Renal pelvis (tissue), 4 donors: ENCODE measurements around the gene SMCP. TPM values are rescaled to one million over a fixed set of nuclear protein-coding genes. Genes with fewer than 3 reads are reported as not detected.

ENCODE experiments used
- DNase-seq: peaks from one replicate; pipeline ENCODE4 v3.0.0-alpha.2; 2013
- polyA plus RNA-seq, 3 donors: library from polyadenylated mRNA; unstranded; fragments of 120-200 nt; gene quantifications; one replicate each; pipeline ENCODE4 v1.2.1, GENCODE V29; 2013; ENCODE audit not compliant: insufficient read length in 3 of 3

Gene SMCP
- polyA plus RNA-seq, 3 donors, result not detected

DNA sequence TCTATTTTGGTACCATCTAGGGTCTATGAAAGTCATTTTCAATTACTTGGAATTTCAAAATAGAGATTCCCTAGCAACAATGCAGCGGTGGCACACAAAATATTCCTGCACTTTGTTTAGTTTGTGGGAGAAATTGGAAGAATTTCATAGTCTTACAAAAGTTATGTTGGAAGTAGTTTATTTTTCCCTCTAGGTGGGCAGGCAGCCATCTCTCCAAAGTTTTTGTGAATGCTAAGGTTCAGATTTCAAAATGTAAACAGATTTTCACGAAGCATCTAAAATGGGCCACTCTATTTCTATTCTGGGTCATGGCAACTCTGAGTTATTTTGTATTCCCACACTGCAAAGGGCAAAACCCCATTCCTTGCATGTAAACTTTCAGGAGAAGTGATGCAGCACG is 8.0 kb downstream of the SMCP start:
- DNase-seq, result no peak

DNA sequence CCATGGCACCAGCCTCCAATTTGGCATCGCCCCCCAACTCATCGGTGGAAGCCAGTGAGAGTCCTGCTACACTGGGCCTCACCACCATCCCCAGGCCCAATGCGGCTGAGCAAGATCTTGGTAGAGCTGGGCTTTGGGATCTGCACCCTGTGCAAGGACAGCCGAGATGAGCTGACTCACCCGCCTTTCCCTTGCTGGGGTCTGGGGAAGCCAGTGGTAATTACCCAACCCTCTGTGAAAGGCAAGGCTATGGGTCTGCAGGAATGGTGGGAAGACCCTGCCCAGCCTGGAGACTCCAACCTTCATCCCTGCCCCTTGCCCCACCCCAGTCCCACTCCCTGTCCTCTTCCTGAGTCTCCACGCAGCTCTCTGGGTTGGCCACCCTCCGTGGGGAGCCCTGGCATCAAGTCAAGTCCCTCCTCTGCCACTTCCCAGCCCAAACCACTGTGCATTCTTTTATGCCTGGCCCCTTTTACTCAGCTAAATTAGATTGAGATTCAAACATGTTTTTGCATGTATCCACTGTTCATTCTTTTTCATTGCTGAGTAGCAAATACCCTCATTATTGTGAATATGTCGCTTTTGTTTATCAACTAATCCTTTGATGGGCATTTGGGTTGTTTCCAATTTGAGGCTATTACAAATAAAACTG is 8.8 kb downstream of the SMCP start:
- DNase-seq, result no peak

DNA sequence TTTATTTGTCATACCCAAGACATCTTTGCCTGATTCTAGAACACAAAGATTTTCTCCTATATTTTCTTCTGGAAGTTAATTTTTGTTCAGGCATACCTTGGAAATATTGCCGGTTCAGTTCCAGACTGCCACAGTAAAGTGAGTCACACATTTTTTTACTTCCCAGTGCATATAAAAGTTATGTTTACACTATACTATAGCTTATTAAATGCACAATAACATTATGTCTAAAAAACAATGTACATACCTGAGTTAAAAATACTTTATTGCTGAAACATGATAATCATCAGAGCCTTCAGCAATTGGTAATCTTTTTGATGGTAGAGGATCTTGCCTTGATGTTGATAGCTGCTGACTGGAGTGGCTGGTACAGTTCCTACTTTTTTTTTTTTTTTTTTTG is 10.0 kb downstream of the SMCP start:
- DNase-seq, result no peak

DNA sequence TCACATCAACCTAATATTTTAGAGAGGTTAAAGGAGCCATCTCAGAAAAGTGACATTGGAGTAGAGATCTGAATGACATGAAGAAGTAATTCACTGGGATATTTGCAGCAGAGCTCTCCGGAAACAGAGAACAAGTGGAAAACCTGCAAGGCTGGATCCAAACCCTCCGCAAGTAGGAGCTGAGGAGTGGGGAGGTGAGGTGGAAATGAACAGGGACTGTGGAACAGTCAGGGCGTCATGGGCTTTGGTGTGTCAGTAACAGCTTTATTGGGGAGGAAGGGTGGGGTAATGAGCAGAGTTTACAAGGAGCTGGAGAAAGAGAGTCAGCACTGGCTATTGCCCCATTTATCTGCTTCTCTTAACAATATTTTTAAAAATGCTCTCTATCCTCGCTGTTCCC is 20.9 kb downstream of the SMCP start:
- DNase-seq, result no peak

DNA sequence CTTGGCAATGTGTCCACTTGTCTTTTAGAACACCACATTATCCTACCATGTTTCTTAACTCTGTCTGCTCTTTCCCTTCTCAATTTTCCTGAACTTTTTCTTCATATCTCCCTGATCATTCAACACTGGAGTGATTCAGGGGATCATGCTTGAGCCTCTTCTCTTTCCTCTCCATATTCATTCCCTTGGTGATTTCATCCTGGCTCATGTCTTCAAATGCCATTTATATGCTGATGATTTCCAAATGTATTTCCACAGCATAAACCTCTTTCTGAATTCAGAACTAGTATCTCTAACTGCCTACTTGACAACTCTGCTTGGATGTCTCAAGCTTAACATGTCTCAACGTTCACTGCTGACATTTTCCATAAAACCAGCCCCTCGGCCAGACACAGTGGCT is 21.8 kb downstream of the SMCP start:
- no peak for DNase-seq

DNA sequence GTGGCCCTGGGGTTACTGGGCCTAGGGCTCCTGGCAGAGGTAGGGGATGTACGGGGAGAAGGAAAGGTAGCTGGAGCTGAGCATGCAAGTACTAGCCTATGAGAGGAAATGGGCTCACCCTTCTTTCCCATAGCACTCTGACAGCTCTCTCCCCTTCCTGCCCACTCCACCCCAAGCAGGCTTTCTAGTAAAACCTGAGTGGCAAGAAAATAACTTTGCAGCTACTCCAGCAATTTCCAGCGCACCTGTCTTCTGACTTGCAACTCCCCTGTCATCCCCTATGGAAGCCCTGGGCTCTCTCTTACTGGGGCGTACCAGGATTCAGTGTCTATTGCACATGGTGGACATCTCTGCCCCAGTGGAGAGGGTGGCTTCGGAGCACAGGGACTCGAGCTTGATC is 23.5 kb downstream of the SMCP start:
- no peak for DNase-seq

DNA sequence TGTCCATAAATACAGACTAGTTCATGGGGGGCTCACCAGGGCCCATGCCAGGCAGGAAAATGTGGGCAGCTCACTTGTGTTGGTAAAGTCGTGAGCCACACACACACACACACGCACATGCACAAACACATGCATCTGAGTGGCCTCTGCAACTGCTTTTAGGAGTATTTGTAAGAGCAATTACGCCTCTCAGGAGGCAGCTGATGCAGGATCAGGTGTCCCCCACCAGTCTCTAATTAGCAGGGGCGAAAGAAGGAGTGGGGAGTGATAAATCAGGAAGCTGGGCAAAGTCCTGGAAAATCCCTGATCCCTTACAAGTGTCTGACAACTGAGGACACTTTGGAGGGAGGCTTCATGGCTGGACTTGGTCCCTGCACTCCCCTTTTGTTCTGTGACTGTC is 24.5 kb downstream of the SMCP start:
- DNase-seq, result peak; percentile 43

DNA sequence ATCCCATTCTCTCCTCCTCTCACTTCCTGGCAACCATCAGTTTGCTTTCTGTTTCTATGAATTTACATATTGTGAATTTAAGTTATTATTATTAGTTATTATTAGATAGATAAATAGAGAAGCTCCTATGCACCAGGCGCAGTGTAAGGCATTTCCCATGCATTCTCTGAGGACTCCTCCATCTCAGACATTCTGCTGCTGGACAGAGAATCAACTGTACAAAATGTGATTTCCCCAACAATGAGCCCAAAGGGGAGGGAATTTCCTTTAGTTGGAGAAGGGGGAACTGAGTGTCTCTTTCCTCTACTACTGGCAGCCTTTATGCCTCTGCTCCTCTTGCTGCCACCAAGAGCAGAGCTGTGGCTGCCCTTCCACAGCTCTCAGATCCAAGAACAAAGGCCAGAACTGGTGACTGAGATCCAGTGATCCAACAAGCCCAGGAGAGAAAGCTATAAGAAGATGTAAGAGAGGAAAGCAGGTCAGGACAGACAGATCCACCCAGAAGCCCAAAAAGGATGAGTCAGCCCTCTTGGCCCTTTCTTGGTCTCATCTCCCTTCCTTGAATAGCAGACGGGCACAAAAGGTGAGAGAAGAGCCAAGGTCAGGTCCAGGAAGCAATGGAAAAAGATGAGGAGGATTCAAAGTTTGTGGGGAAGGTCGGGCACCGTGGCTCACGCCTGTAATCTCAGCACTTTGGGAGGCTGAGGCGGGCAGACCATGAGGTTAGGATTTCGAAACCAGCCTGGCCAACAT is 26.7 kb downstream of the SMCP start:
- DNase-seq, result no peak

DNA sequence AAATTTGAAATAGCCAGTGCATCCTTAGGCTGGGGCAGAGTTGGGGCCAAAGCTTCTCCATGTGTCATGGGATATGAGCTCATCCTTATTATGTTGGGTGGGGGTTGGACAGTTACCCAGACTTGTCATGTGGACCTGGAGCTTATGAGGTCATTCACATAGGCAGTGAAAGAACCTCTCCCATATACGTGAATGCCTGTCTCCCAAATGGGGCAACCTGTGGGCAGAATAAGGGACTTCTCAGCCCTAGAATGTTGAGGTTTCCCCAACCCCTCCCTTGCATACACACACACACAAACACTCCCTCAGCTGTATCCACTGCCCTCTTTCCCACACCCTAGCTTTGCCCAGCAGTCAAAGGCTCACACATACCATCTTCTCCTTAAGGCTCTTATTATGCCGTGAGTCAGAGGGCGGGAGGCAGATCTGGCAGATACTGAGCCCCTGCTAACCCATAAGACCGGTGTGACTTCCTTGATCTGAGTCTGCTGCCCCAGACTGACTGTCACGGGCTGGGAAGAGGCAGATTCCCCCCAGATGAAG is 28.0 kb downstream of the SMCP start:
- no peak for DNase-seq

DNA sequence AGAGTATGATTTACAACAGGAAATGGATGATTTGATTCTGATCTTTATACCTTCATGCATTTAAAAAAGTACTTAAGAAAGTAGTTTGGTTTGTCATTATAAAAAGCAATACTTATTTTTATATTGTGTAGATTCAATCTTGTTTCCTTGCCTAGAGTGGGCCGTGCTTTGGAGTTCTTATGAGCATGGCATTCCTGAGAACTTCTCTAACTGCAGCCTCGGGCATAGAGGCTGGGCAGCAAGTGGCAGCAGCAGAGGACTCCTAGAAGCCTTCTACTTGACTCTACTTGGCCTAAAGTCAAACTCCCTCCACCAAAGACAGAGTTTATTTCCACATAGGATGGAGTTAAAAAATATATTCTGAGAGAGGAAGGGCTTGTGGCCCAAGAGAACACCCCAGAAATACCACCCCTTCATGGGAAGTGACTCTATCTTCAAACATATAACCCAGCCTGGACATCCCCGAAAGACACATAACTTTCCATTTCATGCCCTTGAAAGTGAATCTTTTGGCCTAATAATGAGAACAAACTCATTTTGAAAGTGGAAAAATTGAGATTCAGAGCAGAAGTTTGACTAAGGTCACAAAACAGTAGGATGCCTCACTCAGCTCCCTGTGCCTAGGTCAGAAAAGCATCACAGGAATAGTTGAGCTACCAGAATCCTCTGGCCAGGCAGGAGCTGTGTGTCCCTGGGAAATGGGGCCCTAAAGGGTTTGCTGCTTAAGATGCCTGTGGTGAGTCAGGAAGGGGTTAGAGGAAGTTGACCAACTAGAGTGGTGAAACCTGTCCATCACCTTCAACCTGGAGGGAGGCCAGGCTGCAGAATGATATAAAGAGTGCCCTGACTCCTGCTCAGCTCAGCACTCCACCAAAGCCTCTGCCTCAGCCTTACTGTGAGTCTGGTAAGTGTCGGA is 29.8 kb downstream of the SMCP start, which contains the start of gene IVL:
Gene IVL, plus strand, starts transcription at position 861 of the 916 bp plus-strand sequence. CDS start 1,252 bp downstream, outside the sequence.
- DNase-seq, result no peak

DNA sequence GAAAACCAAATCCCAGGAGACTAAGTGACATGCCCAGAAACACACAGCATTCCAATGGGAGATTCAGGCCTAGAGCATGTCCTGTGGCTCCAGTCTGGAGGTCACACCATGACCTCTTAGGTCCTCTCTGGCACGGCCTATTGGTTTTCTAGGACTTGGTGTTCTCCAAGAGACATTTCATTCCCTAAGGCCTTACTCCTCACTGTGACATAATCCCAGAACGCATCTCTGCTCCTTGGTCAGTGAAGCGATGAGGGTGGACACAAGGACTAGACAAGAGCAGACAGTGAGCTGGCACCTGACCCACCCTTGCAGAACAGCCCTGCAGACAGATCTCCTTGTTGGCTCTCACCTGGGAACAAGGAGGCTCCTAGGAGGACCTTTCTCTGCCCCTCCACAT is 31.1 kb downstream of the SMCP start:
- DNase-seq, result no peak

DNA sequence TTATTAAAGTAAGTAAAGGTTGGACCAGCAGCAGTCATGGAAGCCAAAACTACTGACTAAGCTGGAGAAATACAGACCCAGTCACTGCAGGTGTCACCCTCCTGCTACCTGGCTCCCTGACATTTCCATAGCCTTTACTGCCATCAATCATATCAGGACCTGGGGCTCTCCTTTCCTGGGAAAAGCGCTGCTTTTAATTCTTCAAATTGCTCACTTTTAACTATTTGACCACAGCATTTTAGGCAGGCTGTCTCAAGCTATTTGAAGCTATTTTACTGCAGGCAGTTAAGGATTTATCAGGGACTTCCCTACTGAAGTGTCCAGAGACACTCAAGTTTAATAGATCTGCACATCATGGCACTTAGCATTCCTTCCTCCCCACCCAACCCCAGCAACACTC is 34.3 kb downstream of the SMCP start:
- no peak for DNase-seq

DNA sequence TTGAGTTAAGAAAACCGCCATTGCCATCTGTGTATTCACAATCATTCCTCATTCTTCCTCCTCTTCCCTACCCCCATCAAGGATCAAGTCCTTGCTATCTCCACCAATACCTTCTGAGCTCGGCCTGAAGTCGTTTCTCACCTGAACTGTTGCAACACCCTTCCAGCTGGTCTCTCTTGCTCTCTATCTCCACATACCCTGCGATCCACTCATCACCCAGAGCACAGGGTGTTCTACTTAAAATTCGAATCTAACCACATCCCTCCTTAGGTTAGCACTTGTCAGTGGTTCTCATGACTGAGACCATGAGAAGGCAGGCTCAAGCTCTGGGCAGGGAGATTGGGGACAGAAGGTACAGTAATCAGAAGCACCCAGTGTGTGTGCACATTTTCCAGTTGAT is 34.8 kb downstream of the SMCP start:
- no peak for DNase-seq

DNA sequence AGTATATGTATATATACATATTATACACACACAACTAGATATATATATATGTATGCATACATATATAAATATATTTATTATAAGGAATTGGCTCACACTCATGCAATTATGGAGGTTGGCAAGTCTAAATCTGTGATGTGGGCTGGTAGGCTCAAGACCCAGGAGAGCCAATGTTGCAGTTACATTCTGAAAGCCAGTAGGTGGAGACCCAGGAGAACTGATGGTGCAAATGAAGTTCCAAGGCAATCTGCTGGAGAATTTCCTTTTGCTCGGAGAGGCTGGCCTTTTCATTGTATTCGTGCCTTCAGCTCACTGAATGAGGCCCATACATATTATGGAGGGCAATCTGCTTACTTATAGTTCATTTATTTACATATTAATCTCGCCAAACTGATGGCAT is 39.7 kb downstream of the SMCP start:
- peak; percentile 31 for DNase-seq

DNA sequence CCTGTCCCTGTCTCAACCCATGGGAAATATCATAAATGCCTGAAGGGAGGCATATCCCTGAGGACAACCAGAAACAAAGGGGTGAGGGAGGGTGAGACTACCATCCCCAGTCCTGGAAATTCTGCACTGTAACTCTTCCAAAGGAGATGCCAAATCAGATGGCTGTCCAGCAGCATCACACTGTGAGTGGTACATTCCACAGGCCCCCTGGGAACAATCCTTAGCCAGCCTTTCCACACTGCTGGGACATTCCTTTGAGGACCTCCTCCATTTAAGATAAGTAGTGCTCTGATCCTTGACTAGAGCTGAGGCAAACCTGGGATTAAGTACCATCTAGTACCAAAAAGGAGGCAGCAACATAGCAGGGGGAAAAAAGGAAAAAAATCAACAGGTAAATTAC is 40.9 kb downstream of the SMCP start:
- DNase-seq, result no peak

DNA sequence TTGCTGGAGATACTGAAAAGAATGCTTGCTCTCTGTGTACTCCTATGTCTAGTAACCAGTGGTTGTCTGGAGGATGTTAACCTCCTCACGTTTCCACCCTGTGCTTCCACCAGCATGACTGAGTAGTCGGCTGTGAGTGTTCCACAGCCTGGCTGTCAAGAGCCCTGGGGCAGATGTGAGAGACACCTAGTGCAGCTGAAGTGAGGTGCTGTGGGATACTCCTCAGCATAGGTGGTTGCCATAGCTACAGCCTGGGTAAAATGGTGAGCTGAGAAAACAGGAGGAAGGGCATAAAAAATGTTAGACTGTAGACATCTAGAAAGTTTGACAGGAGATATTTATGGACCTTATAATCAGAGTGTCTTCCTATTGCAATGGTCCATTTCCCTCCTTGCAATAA is 46.1 kb downstream of the SMCP start:
- no peak for DNase-seq

DNA sequence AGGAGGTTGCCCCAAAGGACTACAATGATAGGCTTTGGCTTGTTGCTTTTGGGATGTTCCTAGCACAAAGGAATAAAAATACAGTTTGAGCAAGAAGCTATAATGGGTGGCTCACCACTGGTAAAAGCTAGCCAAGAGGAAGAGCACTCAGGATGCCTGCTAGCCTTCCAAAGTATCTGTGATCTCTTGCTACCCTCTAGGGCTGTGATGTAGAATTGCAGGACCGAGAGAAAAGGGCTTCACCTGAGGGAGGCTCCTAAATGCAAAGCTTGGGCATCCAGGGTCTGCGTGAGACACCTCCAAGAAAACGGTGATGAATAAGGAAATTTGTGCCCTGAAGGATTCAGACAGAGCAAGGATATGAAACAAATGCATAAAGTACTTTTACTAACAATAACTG is 48.0 kb downstream of the SMCP start:
- DNase-seq, result no peak

DNA sequence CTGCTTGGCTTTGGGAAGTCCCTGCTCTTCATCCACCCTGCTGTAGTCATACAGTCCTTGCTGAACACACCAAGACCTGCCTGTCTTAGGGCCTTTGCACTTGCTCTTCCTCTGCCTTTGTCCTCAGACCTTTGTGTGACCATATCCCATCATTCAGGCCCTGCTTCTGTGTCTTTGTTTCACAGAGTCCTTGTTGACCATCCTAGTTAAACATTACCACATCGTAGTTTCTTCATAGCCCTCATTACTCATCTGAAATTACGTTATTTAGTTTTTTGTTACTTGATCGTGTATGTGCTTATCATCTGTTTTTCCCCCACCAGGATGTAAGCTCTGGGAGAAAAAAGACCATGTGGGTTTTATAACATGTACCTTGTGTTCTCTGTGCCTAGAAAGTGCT is 50.5 kb downstream of the SMCP start:
- no peak for DNase-seq

DNA sequence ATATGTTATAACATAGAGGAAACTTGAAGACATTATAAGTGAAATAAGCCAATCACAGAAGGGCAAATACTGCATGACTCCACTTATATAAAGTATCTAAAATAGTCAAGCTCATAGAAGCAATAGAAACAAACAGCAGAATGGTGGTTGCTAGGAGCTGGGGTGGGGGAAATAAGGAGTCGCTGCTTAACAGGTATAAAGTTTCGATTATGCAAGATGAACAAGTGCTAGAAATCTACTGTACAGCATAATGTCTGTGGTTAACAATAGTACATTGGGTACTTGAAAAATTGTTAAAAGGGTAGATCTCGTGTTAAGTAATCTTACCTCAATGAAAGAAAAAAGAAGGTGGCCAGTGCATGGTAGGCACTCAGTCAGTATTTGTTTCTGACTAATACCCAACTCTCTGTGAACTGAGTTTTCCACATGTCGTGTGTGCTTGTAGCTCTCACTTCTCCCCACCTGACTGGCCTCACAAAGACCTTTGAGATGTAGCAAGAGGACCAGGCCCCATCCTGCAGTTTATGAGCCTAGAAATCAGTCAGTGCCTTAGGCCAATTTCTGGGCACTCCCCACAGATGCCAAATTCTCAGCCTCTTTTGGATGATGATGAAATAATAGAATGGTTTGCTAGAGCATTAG is 54.2 kb downstream of the SMCP start:
- no peak for DNase-seq

DNA sequence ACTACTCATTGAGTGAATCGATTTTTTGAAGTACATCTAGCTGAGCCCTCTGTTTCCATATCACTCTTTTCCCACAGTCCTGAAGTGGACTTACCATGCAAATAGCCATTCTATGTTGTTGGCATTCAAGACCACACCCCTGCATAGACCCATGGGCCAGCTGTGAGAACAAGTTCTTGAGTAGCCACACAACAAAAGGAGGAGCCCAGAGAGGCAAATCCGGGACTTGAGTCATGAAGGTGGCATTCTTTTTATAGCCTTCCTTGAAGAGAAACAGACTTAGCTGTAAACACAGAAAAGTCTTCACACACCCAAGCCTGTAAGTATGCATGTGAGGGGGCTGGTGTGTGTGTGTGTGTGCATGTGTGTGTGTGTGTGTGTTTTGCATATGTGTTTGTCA is 55.1 kb downstream of the SMCP start:
- DNase-seq, result no peak
